ENCODE measurements around the gene DHX8. TPM values are rescaled to one million over a fixed set of nuclear protein-coding genes. Genes with fewer than 3 reads are reported as not detected.

Gene DHX8
- polyA plus RNA-seq, 1 experiment = 47.3 TPM

- no peak overlapping the region for H3K27ac ChIP-seq (ENCODE audit: low read depth, low read length)
- DNase-seq (ENCODE audit: low read depth, low spot score) = no peak
- H3K27me3 ChIP-seq (ENCODE audit: control insufficient read depth, insufficient read depth, low read length) = no peaks in the 10 kb centered on the region
- ChIA-PET CTCF (interaction anchor here (0.6 kb wide), 1 partner anchor 65 kb away, joined by 6 read pairs; the partner anchor contains the start of gene DHX8), POLR2A (no interaction called here)
- H3K4me3 ChIP-seq (ENCODE audit: low read depth, low read length) = no peak overlapping the region
- TF ChIP-seq, protein P1, sequence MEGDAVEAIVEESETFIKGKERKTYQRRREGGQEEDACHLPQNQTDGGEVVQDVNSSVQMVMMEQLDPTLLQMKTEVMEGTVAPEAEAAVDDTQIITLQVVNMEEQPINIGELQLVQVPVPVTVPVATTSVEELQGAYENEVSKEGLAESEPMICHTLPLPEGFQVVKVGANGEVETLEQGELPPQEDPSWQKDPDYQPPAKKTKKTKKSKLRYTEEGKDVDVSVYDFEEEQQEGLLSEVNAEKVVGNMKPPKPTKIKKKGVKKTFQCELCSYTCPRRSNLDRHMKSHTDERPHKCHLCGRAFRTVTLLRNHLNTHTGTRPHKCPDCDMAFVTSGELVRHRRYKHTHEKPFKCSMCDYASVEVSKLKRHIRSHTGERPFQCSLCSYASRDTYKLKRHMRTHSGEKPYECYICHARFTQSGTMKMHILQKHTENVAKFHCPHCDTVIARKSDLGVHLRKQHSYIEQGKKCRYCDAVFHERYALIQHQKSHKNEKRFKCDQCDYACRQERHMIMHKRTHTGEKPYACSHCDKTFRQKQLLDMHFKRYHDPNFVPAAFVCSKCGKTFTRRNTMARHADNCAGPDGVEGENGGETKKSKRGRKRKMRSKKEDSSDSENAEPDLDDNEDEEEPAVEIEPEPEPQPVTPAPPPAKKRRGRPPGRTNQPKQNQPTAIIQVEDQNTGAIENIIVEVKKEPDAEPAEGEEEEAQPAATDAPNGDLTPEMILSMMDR (IDR thresholded peaks at IDR 0.05; ENCODE audit: low read depth, low read length) = no peak
- no peaks in the 10 kb centered on the region for H3K9me3 ChIP-seq (ENCODE audit: control insufficient read depth, insufficient read depth, low read length)
These were observed 65.1 kb downstream of the DHX8 start for GRCh38 chr17:43548689-43549379.

- Histone ChIP-seq H3K27ac (ENCODE audit: low read depth, low read length) (no peak overlapping the region), H3K27me3 (ENCODE audit: control insufficient read depth, insufficient read depth, low read length) (no peaks in the 10 kb centered on the region), H3K4me3 (ENCODE audit: low read depth, low read length) (no peak overlapping the region), H3K9me3 (ENCODE audit: control insufficient read depth, insufficient read depth, low read length) (no peaks in the 10 kb centered on the region)
- TF ChIP-seq, protein P1 (IDR thresholded peaks at IDR 0.05; ENCODE audit: low read depth, low read length) = no peak
- POLR2A ChIA-PET = no interaction called here
- CTCF ChIA-PET = interaction anchor here (0.8 kb wide), 1 partner anchor 28 kb away, joined by 3 read pairs; no protein-coding TSS in a partner anchor
- no peak for DNase-seq (ENCODE audit: low read depth, low spot score)
These were observed 65.7 kb downstream of the DHX8 start for GRCh38 chr17:43549496-43549895.

GRCh38 chr17:43550754-43551153 lies 67.0 kb downstream of the DHX8 start:
- CTCF ChIA-PET = interaction anchor here (1.5 kb wide), 1 partner anchor 26 kb away, joined by 9 read pairs; no protein-coding TSS in a partner anchor

DNA sequence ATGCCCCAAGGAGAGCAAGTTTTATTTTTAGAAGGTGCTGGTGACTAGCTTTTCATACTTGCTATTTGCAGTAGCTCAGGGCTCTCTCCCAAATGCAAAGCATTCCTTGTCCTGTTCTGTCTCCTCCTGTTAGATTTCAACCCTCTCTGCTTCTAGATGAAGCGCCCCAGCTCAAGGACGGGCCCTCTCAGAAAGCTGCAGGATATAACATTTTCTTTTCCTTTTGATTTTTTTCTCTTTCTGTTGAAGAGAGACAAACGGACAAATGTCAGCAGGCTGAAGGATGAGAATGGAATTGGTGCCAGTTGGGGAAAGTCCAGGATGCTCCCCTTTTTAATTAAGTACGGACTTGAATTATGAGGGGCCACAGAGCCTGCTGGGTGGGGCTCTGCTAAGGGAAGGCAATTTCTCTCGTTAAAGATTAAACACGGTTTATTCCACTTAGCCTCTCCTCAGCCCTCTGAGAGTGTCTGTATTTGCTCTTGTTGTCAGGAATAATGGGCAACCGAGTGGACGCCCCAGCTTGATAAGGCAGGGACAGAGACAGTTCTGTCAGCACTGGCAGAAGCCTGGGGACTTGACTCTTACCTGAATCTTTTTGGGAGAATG lies 68.6 kb downstream of the DHX8 start:
- ChIA-PET CTCF (interaction anchor here (0.7 to 1.5 kb wide), 2 partner anchors 24 to 413 kb away, joined by 3 to 9 read pairs; no protein-coding TSS in a partner anchor), POLR2A (no interaction called here)
- Histone ChIP-seq H3K9me3 (ENCODE audit: control insufficient read depth, insufficient read depth, low read length) (no peaks in the 10 kb centered on the region), H3K27ac (ENCODE audit: low read depth, low read length) (no peak overlapping the region), H3K4me3 (ENCODE audit: low read depth, low read length) (no peak overlapping the region), H3K27me3 (ENCODE audit: control insufficient read depth, insufficient read depth, low read length) (no peaks in the 10 kb centered on the region)
- TF ChIP-seq, protein P1 (IDR thresholded peaks at IDR 0.05; ENCODE audit: low read depth, low read length) = no peak
- no peak for DNase-seq (ENCODE audit: low read depth, low spot score)

More at GRCh38 chr17:43550754-43551153, 67.0 kb downstream of the DHX8 start:
- POLR2A ChIA-PET = no interaction called here
- no peaks in the 10 kb centered on the region for H3K9me3 ChIP-seq (ENCODE audit: control insufficient read depth, insufficient read depth, low read length)
- TF ChIP-seq, protein P1 (IDR thresholded peaks at IDR 0.05; ENCODE audit: low read depth, low read length) = no peak
- no peak overlapping the region for H3K4me3 ChIP-seq (ENCODE audit: low read depth, low read length)
- no peak overlapping the region for H3K27ac ChIP-seq (ENCODE audit: low read depth, low read length)
- no peak for DNase-seq (ENCODE audit: low read depth, low spot score)
- H3K27me3 ChIP-seq (ENCODE audit: control insufficient read depth, insufficient read depth, low read length) = no peaks in the 10 kb centered on the region

DNA sequence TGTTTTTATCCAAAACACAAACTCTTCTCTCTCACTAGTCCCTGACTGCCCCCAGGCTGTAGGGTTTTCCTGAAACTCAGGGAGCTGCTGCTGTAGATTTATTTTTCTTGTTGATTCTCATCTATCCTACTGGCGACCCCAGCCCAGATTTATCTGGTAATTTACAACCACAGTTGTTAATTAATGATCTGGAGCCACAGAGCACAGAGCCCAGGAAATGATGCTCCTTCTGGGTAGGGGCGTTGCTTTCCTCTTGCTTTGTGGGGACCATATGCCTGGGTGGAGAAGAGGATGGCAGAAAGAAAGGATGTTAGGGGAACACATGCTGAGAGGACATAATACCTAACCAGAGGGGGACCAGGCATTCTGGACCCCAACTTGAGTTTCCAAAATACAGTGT lies 69.8 kb downstream of the DHX8 start:
- TF ChIP-seq, protein P1 (IDR thresholded peaks at IDR 0.05; ENCODE audit: low read depth, low read length) = no peak
- Histone ChIP-seq H3K27ac (ENCODE audit: low read depth, low read length) (no peak overlapping the region), H3K4me3 (ENCODE audit: low read depth, low read length) (no peak overlapping the region), H3K9me3 (ENCODE audit: control insufficient read depth, insufficient read depth, low read length) (no peaks in the 10 kb centered on the region), H3K27me3 (ENCODE audit: control insufficient read depth, insufficient read depth, low read length) (no peaks in the 10 kb centered on the region)
- CTCF ChIA-PET = no interaction called here
- DNase-seq (ENCODE audit: low read depth, low spot score) = no peak
- POLR2A ChIA-PET = no interaction called here

Measured in AG04450 (cell line).